GM12878 (cell line): ENCODE results near the gene CARD10.

Experiments
- MEF2A ChIP-seq: IDR thresholded peaks from 2 replicates; pipeline ENCODE4 v1.6.1; 2011; ENCODE audit warnings: low read depth, mild to moderate bottlenecking, low read length, moderate library complexity; ENCODE audit not compliant: insufficient read depth
- NFIC ChIP-seq: IDR thresholded peaks from 2 replicates; pipeline ENCODE4 v1.6.1; 2012; ENCODE audit warnings: low read depth, mild to moderate bottlenecking, inconsistent platforms, low read length, moderate library complexity
- PAX8 ChIP-seq: fragments of 450-650 bp; IDR thresholded peaks from 2 replicates; pipeline ENCODE4 v1.6.1; 2017; ENCODE audit warnings: mild to moderate bottlenecking, moderate library complexity
- POLR2AphosphoS5 ChIP-seq: IDR thresholded peaks from 2 replicates; pipeline ENCODE4 v1.6.1; 2011; ENCODE audit warnings: mild to moderate bottlenecking, low read length, inconsistent platforms
- TF ChIP-seq, protein P1 (sequence below), 3 experiments: IDR thresholded peaks in 2 of 3; conservative IDR thresholded peaks in 1 of 3; 2 replicates each; pipeline ENCODE4 v1.5.1; 2011; ENCODE audit warnings: low read depth in 3 of 3, low read length in 3 of 3, mild to moderate bottlenecking in 3 of 3, control low read depth in 2 of 3, moderate library complexity in 2 of 3, inconsistent platforms in 1 of 3, mixed read lengths in 1 of 3; ENCODE audit not compliant: control insufficient read depth in 2 of 3, insufficient read depth in 1 of 3; ENCODE audit errors: extremely low read depth in 1 of 3

DNA sequence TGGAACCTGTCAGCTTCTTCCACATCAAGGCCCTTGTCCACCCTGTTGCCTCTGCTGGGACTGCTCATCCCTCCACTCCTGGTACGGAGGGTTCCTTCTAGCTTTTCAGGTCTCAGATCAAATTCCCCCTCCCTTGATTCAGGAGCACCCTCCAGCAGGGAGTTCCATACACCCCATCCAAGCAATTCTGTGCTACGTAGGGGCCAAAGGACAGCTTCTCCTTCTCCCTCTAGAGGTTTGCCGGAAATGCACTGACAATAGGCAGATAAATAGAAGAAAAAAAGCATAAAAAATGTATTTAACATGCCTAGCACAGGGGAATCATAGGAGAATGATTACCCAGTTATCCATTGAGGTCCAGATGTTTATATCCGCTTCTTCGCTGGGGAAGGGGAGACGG, 3.3 kb upstream of the CARD10 start:
- TF ChIP-seq POLR2AphosphoS5 (no peak), MEF2A (no peak), PAX8 (no peak), NFIC (no peak)
- TF ChIP-seq, protein P1, sequence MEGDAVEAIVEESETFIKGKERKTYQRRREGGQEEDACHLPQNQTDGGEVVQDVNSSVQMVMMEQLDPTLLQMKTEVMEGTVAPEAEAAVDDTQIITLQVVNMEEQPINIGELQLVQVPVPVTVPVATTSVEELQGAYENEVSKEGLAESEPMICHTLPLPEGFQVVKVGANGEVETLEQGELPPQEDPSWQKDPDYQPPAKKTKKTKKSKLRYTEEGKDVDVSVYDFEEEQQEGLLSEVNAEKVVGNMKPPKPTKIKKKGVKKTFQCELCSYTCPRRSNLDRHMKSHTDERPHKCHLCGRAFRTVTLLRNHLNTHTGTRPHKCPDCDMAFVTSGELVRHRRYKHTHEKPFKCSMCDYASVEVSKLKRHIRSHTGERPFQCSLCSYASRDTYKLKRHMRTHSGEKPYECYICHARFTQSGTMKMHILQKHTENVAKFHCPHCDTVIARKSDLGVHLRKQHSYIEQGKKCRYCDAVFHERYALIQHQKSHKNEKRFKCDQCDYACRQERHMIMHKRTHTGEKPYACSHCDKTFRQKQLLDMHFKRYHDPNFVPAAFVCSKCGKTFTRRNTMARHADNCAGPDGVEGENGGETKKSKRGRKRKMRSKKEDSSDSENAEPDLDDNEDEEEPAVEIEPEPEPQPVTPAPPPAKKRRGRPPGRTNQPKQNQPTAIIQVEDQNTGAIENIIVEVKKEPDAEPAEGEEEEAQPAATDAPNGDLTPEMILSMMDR (IDR thresholded peaks at IDR 0.05 in 2 of 3, conservative IDR thresholded peaks at IDR 0.05 in 1 of 3; ENCODE audit: control insufficient read depth in 2 of 3, extremely low read depth in 1 of 3, insufficient read depth in 1 of 3, low read depth in 3 of 3, low read length in 3 of 3), result no peak
